Keratinocyte (primary cell): ENCODE results near the gene CEP78. TPM values are rescaled to one million over a fixed set of nuclear protein-coding genes. Genes with fewer than 3 reads are reported as not detected.

Experiments used
- DNase-seq: peaks from one replicate; pipeline ENCODE4 v3.0.0-alpha.2; 2011; ENCODE audit warnings: low read depth, missing footprints, low spot score
- FAIRE-seq: peaks from 2 replicates; lab custom pipeline; 2011; peaks lifted over from hg19 to GRCh38; lab: Jason Lieb, UNC
- H2AFZ ChIP-seq: 2 replicates; pipeline ENCODE4 v1.6.0; 2012; ENCODE audit warnings: low read length, control low read depth, inconsistent platforms; ENCODE audit not compliant: control insufficient read depth
- H3K27ac ChIP-seq: 2 replicates; pipeline ENCODE4 v1.5.1; 2011; ENCODE audit warnings: low read length; ENCODE audit not compliant: control insufficient read depth, insufficient read depth
- H3K27me3 ChIP-seq: 3 replicates; pipeline ENCODE4 v1.6.0; 2011; ENCODE audit warnings: low read length; ENCODE audit not compliant: control insufficient read depth, insufficient read depth; ENCODE audit errors: extremely low read depth
- H3K36me3 ChIP-seq, 2 experiments: 2 replicates in 1 of 2; 3 replicates in 1 of 2; pipeline ENCODE4 v1.5.1; 2011; ENCODE audit warnings: low read length in 2 of 2, mild to moderate bottlenecking in 1 of 2; ENCODE audit not compliant: control insufficient read depth in 2 of 2, insufficient read depth in 2 of 2; ENCODE audit errors: extremely low read depth in 1 of 2
- H3K4me1 ChIP-seq: 3 replicates; pipeline ENCODE4 v1.5.1; 2011; ENCODE audit warnings: low read length; ENCODE audit not compliant: control insufficient read depth, insufficient read depth; ENCODE audit errors: extremely low read depth
- H3K4me2 ChIP-seq: 3 replicates; pipeline ENCODE4 v1.6.0; 2011; ENCODE audit warnings: low read depth, low read length; ENCODE audit not compliant: control insufficient read depth, insufficient read depth; ENCODE audit errors: extremely low read depth
- H3K4me3 ChIP-seq, 3 experiments: fragments of 200-600 bp in 1 of 3; sonication (generic) in 1 of 3; 2 replicates in 2 of 3; 3 replicates in 1 of 3; pipeline ENCODE4 v1.5.1; 2011 to 2016; ENCODE audit warnings: low read length in 3 of 3, mild to moderate bottlenecking in 3 of 3, control low read depth in 2 of 3, inconsistent platforms in 1 of 3, low read depth in 1 of 3, mixed read lengths in 1 of 3, mixed run types in 1 of 3, moderate library complexity in 1 of 3; ENCODE audit not compliant: control insufficient read depth in 2 of 3, insufficient read depth in 2 of 3; ENCODE audit errors: extremely low read depth in 1 of 3
- H3K79me2 ChIP-seq: 2 replicates; pipeline ENCODE4 v1.6.0; 2012; ENCODE audit warnings: low read length; ENCODE audit not compliant: control insufficient read depth, insufficient read depth
- H3K9ac ChIP-seq: 3 replicates; pipeline ENCODE4 v1.6.0; 2011; ENCODE audit warnings: low read length; ENCODE audit not compliant: control insufficient read depth, insufficient read depth; ENCODE audit errors: extremely low read depth
- H3K9me1 ChIP-seq: 3 replicates; pipeline ENCODE4 v1.6.0; 2011; ENCODE audit warnings: low read length; ENCODE audit not compliant: control insufficient read depth, insufficient read depth; ENCODE audit errors: extremely low read depth
- H3K9me3 ChIP-seq: 2 replicates; pipeline ENCODE4 v1.5.1; 2012; ENCODE audit warnings: low read depth, low read length; ENCODE audit not compliant: control insufficient read depth
- H4K20me1 ChIP-seq: 3 replicates; pipeline ENCODE4 v1.6.0; 2011; ENCODE audit warnings: low read length; ENCODE audit not compliant: control insufficient read depth, insufficient read depth; ENCODE audit errors: extremely low read depth
- EZH2 ChIP-seq: IDR thresholded peaks from one replicate; pipeline ENCODE4 v1.6.1; 2012; ENCODE audit warnings: inconsistent platforms, mild to moderate bottlenecking, low read length, moderate library complexity
- dilution Hi-C: fragments of 300-500 bp; cut with MboI; formaldehyde crosslinking; loops from one replicate; pipeline ENCODE4 v1.7.0; 2020; ENCODE audit warnings: low sequenced_read_pairs; ENCODE audit not compliant: extremely low pct_ligation_motif_present
- polyA plus RNA-seq, 5 experiments: library from polyadenylated mRNA; depleted of rRNA in 3 of 5; stranded (reverse) in 3 of 5; stranded (forward) in 1 of 5; unstranded in 1 of 5; fragments of >200 nt; gene quantifications; 1 replicate in 1 of 5; 2 replicates in 3 of 5; 3 replicates in 1 of 5; pipeline versions ENCODE4 v1.2.1 to v1.2.3, GENCODE V29; 2011 to 2012; ENCODE audit warnings: missing spikeins in 2 of 5, low read depth in 1 of 5, low replicate concordance in 1 of 5
- TF ChIP-seq, protein P1 (sequence below), 3 experiments: IDR thresholded peaks in 1 of 3; conservative IDR thresholded peaks in 1 of 3; optimal IDR thresholded peaks in 1 of 3; 2 replicates in 2 of 3; 3 replicates in 1 of 3; pipeline versions ENCODE3 to v1.5.1; 2011; ENCODE audit warnings: low read length in 3 of 3, mild to moderate bottlenecking in 3 of 3, moderate library complexity in 2 of 3, control low read depth in 1 of 3, inconsistent platforms in 1 of 3; ENCODE audit not compliant: insufficient read depth in 2 of 3; ENCODE audit errors: extremely low read depth in 1 of 3

Gene CEP78
- polyA plus RNA-seq, 1 donor (not counting 4 experiments of a cell fraction or from before 2014, with no cell fraction given), result 13.2 TPM

DNA sequence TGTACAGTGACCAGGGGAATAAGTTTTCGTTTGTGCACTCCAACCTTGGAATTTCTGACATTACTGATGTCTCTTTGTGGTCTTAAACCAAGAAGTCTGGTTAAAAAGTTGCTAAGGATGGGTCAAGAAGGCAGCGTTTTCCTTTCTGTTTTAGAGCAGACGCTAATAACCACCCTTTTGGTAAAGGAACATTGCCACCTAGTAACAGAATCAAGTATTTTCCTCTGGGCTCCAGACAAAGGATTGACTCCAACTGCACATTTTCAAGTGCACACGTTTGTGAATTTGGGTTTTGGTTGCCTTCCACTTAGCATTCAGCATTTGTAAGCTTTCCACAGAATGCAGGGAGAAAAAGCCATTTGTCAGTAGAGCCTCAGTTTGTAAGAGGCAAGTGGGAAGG is 22.2 kb upstream of the CEP78 start:
- no peak for TF ChIP-seq EZH2
- TF ChIP-seq, protein P1, sequence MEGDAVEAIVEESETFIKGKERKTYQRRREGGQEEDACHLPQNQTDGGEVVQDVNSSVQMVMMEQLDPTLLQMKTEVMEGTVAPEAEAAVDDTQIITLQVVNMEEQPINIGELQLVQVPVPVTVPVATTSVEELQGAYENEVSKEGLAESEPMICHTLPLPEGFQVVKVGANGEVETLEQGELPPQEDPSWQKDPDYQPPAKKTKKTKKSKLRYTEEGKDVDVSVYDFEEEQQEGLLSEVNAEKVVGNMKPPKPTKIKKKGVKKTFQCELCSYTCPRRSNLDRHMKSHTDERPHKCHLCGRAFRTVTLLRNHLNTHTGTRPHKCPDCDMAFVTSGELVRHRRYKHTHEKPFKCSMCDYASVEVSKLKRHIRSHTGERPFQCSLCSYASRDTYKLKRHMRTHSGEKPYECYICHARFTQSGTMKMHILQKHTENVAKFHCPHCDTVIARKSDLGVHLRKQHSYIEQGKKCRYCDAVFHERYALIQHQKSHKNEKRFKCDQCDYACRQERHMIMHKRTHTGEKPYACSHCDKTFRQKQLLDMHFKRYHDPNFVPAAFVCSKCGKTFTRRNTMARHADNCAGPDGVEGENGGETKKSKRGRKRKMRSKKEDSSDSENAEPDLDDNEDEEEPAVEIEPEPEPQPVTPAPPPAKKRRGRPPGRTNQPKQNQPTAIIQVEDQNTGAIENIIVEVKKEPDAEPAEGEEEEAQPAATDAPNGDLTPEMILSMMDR (optimal IDR thresholded peaks at IDR 0.05 in 1 of 3, IDR thresholded peaks at IDR 0.05 in 1 of 3, conservative IDR thresholded peaks at IDR 0.05 in 1 of 3; ENCODE audit: extremely low read depth in 1 of 3, insufficient read depth in 2 of 3, low read length in 3 of 3), result peak; percentile 22 to 40 (median 27)
- Histone ChIP-seq H4K20me1 (no peaks in the 10 kb centered on the region), H3K4me1 (no peaks in the 10 kb centered on the region), H3K9me3 (no peaks in the 10 kb centered on the region), H3K4me3 (no peak overlapping the region), H2AFZ (peak overlapping the region; percentile 61), H3K9me1 (no peaks in the 10 kb centered on the region), H3K36me3 (no peaks in the 10 kb centered on the region), H3K4me2 (peak overlapping the region; percentile 1), H3K79me2 (no peaks in the 10 kb centered on the region), H3K27me3 (no peaks in the 10 kb centered on the region), H3K9ac (no peak overlapping the region), H3K27ac (no peak overlapping the region)
- FAIRE-seq, result peak; percentile 44
- no peak for DNase-seq
- dilution Hi-C loops, result no loop called here

DNA sequence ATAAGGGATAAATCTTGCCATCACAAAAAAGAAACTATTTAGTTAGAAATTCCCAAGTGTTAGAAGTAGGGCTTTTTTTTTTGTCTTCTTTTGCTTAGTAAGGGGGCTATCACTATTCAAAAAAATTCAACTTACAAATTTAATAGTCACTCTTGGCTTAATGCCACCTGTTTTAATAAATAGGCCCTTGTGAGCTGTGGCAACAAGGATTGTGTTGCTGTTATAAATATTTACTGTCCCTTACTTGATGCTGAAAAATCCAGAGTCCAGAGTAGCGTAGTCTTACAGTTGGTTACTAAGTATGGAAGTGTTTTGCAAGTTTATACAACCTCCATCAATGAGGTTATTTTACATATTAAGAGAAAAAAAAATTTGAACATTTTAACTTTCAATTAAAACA is 21.4 kb upstream of the CEP78 start:
- Histone ChIP-seq H3K9ac (no peak overlapping the region), H4K20me1 (no peaks in the 10 kb centered on the region), H2AFZ (no peak overlapping the region), H3K9me1 (no peaks in the 10 kb centered on the region), H3K9me3 (no peaks in the 10 kb centered on the region), H3K36me3 (no peaks in the 10 kb centered on the region), H3K4me1 (no peaks in the 10 kb centered on the region), H3K4me3 (no peak overlapping the region), H3K27ac (no peak overlapping the region), H3K27me3 (no peaks in the 10 kb centered on the region), H3K4me2 (no peak overlapping the region), H3K79me2 (no peaks in the 10 kb centered on the region)
- dilution Hi-C loops, result no loop called here
- FAIRE-seq (no peak), DNase-seq (no peak)
- TF ChIP-seq, protein P1 (optimal IDR thresholded peaks at IDR 0.05 in 1 of 3, IDR thresholded peaks at IDR 0.05 in 1 of 3, conservative IDR thresholded peaks at IDR 0.05 in 1 of 3; ENCODE audit: extremely low read depth in 1 of 3, insufficient read depth in 2 of 3, low read length in 3 of 3), result no peak
- no peak for TF ChIP-seq EZH2
